ENCODE data around the gene SERAC1. TPM values are rescaled to one million over a fixed set of nuclear protein-coding genes. Genes with fewer than 3 reads are reported as not detected.
A peak's percentile ranks its signal among the peaks of the same experiment; 100 is the strongest.

SERAC1 gene
- polyA plus RNA-seq, 1 of the 3 experiments (the other 2 are of a cell fraction), result 5.6 TPM

- Histone ChIP-seq H3F3A (replicated peaks; ENCODE audit: insufficient read depth) (peaks cover 9% of the 10 kb centered on the region), H4K20me1 (ENCODE audit: insufficient read depth) (no peaks in the 10 kb centered on the region), H3K9ac (no peak overlapping the region), H3K27me3 (ENCODE audit: insufficient read depth) (no peaks in the 10 kb centered on the region), H3K9me2 (no peaks in the 10 kb centered on the region), H3K36me3 (replicated peaks in 1 of 2; ENCODE audit: control insufficient read depth in 1 of 2, insufficient read depth in 2 of 2, low read length in 1 of 2) (peaks cover 16 to 20% of the 10 kb centered on the region in 2 experiments), H3K9me3 (no peaks in the 10 kb centered on the region), H2AFZ (ENCODE audit: low read depth) (no peak overlapping the region), H3K27ac (ENCODE audit: low read depth in 2 of 2, low read length in 1 of 2) (no peak overlapping the region), H3K79me2 (ENCODE audit: insufficient read depth) (no peaks in the 10 kb centered on the region), H3K4me2 (no peak overlapping the region), H3K4me1 (ENCODE audit: control insufficient read depth in 1 of 2, insufficient read depth in 2 of 2, low read depth in 1 of 2, low read length in 1 of 2) (no peaks in the 10 kb centered on the region), H3K4me3 (ENCODE audit: low read depth in 2 of 2, low read length in 1 of 2) (no peak overlapping the region)
- 15% methylated on average over 1 of the region's 1 CpG for WGBS (ENCODE audit: low lambda C conversion rate)
- CTCF ChIA-PET, result interaction anchor here (1.0 to 5.2 kb wide), 16 partner anchors 8 to 375 kb away, joined by 3 to 26 read pairs (median 5); no protein-coding TSS in a partner anchor
- TF ChIP-seq SIN3A (IDR thresholded peaks at IDR 0.05; ENCODE audit: borderline replicate concordance, low read depth, low read length) (no peak), RAD21 (IDR thresholded peaks at IDR 0.05; ENCODE audit: low read length) (peak; percentile 85), ELF1 (IDR thresholded peaks at IDR 0.05) (no peak), GABPA (IDR thresholded peaks at IDR 0.05; ENCODE audit: low read depth) (no peak), NRF1 (IDR thresholded peaks at IDR 0.05; ENCODE audit: low read depth, low read length) (no peak), SMC3 (IDR thresholded peaks at IDR 0.05; ENCODE audit: low read depth, low read length) (peak; percentile 53), NFIC (IDR thresholded peaks at IDR 0.05; ENCODE audit: borderline replicate concordance) (no peak), CTCF (IDR thresholded peaks at IDR 0.05) (peak; percentile 67), EP300 (IDR thresholded peaks at IDR 0.05; ENCODE audit: borderline replicate concordance in 1 of 2, low read depth in 1 of 2, low read length in 1 of 2) (no peak)
- TF ChIP-seq, protein P1, sequence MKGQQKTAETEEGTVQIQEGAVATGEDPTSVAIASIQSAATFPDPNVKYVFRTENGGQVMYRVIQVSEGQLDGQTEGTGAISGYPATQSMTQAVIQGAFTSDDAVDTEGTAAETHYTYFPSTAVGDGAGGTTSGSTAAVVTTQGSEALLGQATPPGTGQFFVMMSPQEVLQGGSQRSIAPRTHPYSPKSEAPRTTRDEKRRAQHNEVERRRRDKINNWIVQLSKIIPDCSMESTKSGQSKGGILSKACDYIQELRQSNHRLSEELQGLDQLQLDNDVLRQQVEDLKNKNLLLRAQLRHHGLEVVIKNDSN (IDR thresholded peaks at IDR 0.05; ENCODE audit: borderline replicate concordance, low read depth), result no peak
- TF ChIP-seq, protein P2, sequence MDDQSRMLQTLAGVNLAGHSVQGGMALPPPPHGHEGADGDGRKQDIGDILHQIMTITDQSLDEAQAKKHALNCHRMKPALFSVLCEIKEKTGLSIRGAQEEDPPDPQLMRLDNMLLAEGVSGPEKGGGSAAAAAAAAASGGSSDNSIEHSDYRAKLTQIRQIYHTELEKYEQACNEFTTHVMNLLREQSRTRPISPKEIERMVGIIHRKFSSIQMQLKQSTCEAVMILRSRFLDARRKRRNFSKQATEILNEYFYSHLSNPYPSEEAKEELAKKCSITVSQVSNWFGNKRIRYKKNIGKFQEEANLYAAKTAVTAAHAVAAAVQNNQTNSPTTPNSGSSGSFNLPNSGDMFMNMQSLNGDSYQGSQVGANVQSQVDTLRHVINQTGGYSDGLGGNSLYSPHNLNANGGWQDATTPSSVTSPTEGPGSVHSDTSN (IDR thresholded peaks at IDR 0.05), result no peak
- peak; percentile 62 for DNase-seq
- POLR2A ChIA-PET, result no interaction called here
Measured at GRCh38 chr6:158131926-158132325, 36.1 kb downstream of the SERAC1 start.

DNA sequence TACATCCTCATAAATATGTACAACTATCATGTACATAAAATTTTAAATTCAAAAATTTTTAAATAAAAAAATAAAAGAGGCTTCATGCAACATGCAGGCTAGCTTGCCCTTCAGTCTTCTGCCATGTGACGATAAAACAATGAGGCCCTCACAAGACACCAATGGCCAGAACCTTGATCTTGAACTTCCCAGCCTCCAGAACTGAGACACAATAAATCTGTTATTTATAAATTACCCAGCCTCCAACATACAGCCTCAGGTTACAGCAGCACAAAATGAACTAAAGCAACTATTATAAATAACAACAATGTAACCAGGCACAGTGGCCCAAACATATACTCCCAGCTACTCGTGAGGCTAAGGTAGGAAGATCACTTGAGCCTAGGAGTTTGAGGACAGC is 42.8 kb downstream of the SERAC1 start:
- no peak for TF ChIP-seq NRF1 (IDR thresholded peaks at IDR 0.05; ENCODE audit: low read depth, low read length)
- TF ChIP-seq RXRA (IDR thresholded peaks at IDR 0.05; ENCODE audit: borderline replicate concordance, low read depth), result no peak
- Histone ChIP-seq H3K9me2 (no peaks in the 10 kb centered on the region), H3K27me3 (ENCODE audit: insufficient read depth) (no peaks in the 10 kb centered on the region), H2AFZ (ENCODE audit: low read depth) (no peak overlapping the region), H3K9me3 (no peaks in the 10 kb centered on the region), H3K36me3 (replicated peaks in 1 of 2; ENCODE audit: control insufficient read depth in 1 of 2, insufficient read depth in 2 of 2, low read length in 1 of 2) (peaks cover 30 to 36% of the 10 kb centered on the region in 2 experiments), H3K4me2 (no peak overlapping the region), H3K4me1 (ENCODE audit: control insufficient read depth in 1 of 2, insufficient read depth in 2 of 2, low read depth in 1 of 2, low read length in 1 of 2) (no peaks in the 10 kb centered on the region), H4K20me1 (ENCODE audit: insufficient read depth) (no peaks in the 10 kb centered on the region), H3F3A (replicated peaks; ENCODE audit: insufficient read depth) (no peaks in the 10 kb centered on the region), H3K9ac (no peak overlapping the region), H3K27ac (ENCODE audit: low read depth in 2 of 2, low read length in 1 of 2) (no peak overlapping the region), H3K79me2 (ENCODE audit: insufficient read depth) (no peaks in the 10 kb centered on the region), H3K4me3 (ENCODE audit: low read depth in 2 of 2, low read length in 1 of 2) (no peak overlapping the region)
- DNase-seq, result no peak
- WGBS (ENCODE audit: low lambda C conversion rate), result 95% methylated on average over 2 of the region's 2 CpGs
- ChIA-PET POLR2A (no interaction called here), CTCF (no interaction called here)

Data from SK-N-SH (cell line).